WTC11 (cell line): ENCODE results near the gene FDXR. TPM values are rescaled to one million over a fixed set of nuclear protein-coding genes. Genes with fewer than 3 reads are reported as not detected.

ENCODE experiments used
- ATAC-seq: fragments of 200-7000 bp; cut with Tn5 transposase; 2 replicates; pipeline ENCODE4 v1.10.0; 2021; ENCODE audit warnings: mild to moderate bottlenecking, moderate library complexity
- CTCF ChIA-PET: fragments of 300-600 bp; sonication (Branson Sonifier 250); formaldehyde crosslinking; loops from one replicate; lab custom pipeline; 2021; ENCODE audit warnings: antibody characterized with exemption; lab: Charles Lee
- POLR2A ChIA-PET: fragments of 350-600 bp; sonication (Branson Sonifier 250); formaldehyde crosslinking; loops from one replicate; lab custom pipeline; 2021; ENCODE audit warnings: antibody characterized with exemption; lab: Charles Lee
- DNase-seq: peaks from one replicate; pipeline ENCODE4 v3.0.0; 2021; ENCODE audit warnings: low spot score
- H3K27ac Mint-ChIP-seq: 2 replicates; pipeline ENCODE4 v1.8.0; 2021; ENCODE audit warnings: mixed read lengths
- H3K27me3 Mint-ChIP-seq: 2 replicates; pipeline ENCODE4 v1.8.0; 2021; ENCODE audit warnings: low read depth, mild to moderate bottlenecking, moderate library complexity, mixed read lengths
- H3K36me3 Mint-ChIP-seq: 2 replicates; pipeline ENCODE4 v1.8.0; 2021; ENCODE audit warnings: mixed read lengths
- H3K4me1 Mint-ChIP-seq: 2 replicates; pipeline ENCODE4 v1.8.0; 2022; ENCODE audit warnings: mixed read lengths
- H3K4me3 Mint-ChIP-seq: 2 replicates; pipeline ENCODE4 v1.8.0; 2021; ENCODE audit warnings: mild to moderate bottlenecking, moderate library complexity, mixed read lengths
- H3K9me3 Mint-ChIP-seq: 2 replicates; pipeline ENCODE4 v1.8.0; 2021; ENCODE audit warnings: mixed read lengths
- CBFB ChIP-seq: sonication (generic); formaldehyde crosslinking; IDR thresholded peaks from 2 replicates; pipeline ENCODE4 v1.8.1; 2022; ENCODE audit warnings: mild to moderate bottlenecking, low read depth, missing genetic modification reagents
- GABPB1 ChIP-seq: sonication (generic); formaldehyde crosslinking; IDR thresholded peaks from 2 replicates; pipeline ENCODE4 v1.8.1; 2023; ENCODE audit warnings: mild to moderate bottlenecking, missing genetic modification reagents
- JUN ChIP-seq: sonication (generic); formaldehyde crosslinking; IDR thresholded peaks from 2 replicates; pipeline ENCODE4 v1.8.0; 2023; ENCODE audit warnings: mild to moderate bottlenecking, missing genetic modification reagents
- SMAD4 ChIP-seq: sonication (generic); formaldehyde crosslinking; IDR thresholded peaks from 2 replicates; pipeline ENCODE4 v1.8.0; 2022; ENCODE audit warnings: mild to moderate bottlenecking, missing genetic modification reagents
- SP1 ChIP-seq: sonication (generic); formaldehyde crosslinking; conservative IDR thresholded peaks from 2 replicates; pipeline ENCODE4 v1.8.1; 2022; ENCODE audit warnings: missing genetic modification reagents
- total RNA-seq: library from RNA; stranded (reverse); gene quantifications from 3 replicates; pipeline ENCODE4 v1.2.3, GENCODE V29; 2021
- TF ChIP-seq, protein P1 (sequence below): sonication (generic); formaldehyde crosslinking; conservative IDR thresholded peaks from 2 replicates; pipeline ENCODE4 v1.8.1; 2022; ENCODE audit warnings: mild to moderate bottlenecking, missing genetic modification reagents
- TF ChIP-seq, protein P2 (sequence below): fragments of 200-600 bp; IDR thresholded peaks from 2 replicates; pipeline ENCODE4 v1.8.0; 2022; ENCODE audit warnings: antibody characterized with exemption
- TF ChIP-seq, protein P3 (sequence below): sonication (generic); formaldehyde crosslinking; IDR thresholded peaks from 2 replicates; pipeline ENCODE4 v1.8.0; 2022; ENCODE audit warnings: mild to moderate bottlenecking, missing genetic modification reagents
- TF ChIP-seq, protein P4 (sequence below): fragments of 250-450 bp; sonication (Bioruptor Pico); IDR thresholded peaks from 2 replicates; pipeline ENCODE4 v2.1.2; 2022; ENCODE audit warnings: mild to moderate bottlenecking, moderate library complexity
- TF ChIP-seq, protein P5 (sequence below): sonication (generic); formaldehyde crosslinking; IDR thresholded peaks from 2 replicates; pipeline ENCODE4 v1.8.1; 2023; ENCODE audit warnings: mild to moderate bottlenecking, missing genetic modification reagents
- TF ChIP-seq, protein P6 (sequence below): fragments of 250-450 bp; sonication (Bioruptor Pico); IDR thresholded peaks from 2 replicates; pipeline ENCODE4 v1.9.0; 2021; ENCODE audit warnings: mild to moderate bottlenecking, borderline replicate concordance

The FDXR gene
- total RNA-seq, 1 experiment from 2014 or later: 52.8 TPM

GRCh38 chr17:74903671-74904070 is 30.9 kb upstream of the FDXR start (continued):
- TF ChIP-seq, protein P1, sequence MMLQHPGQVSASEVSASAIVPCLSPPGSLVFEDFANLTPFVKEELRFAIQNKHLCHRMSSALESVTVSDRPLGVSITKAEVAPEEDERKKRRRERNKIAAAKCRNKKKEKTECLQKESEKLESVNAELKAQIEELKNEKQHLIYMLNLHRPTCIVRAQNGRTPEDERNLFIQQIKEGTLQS: no peak
- TF ChIP-seq, protein P2, sequence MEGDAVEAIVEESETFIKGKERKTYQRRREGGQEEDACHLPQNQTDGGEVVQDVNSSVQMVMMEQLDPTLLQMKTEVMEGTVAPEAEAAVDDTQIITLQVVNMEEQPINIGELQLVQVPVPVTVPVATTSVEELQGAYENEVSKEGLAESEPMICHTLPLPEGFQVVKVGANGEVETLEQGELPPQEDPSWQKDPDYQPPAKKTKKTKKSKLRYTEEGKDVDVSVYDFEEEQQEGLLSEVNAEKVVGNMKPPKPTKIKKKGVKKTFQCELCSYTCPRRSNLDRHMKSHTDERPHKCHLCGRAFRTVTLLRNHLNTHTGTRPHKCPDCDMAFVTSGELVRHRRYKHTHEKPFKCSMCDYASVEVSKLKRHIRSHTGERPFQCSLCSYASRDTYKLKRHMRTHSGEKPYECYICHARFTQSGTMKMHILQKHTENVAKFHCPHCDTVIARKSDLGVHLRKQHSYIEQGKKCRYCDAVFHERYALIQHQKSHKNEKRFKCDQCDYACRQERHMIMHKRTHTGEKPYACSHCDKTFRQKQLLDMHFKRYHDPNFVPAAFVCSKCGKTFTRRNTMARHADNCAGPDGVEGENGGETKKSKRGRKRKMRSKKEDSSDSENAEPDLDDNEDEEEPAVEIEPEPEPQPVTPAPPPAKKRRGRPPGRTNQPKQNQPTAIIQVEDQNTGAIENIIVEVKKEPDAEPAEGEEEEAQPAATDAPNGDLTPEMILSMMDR: no peak
- TF ChIP-seq CBFB (no peak), SMAD4 (CRISPR knock-in tag) (no peak), SP1 (CRISPR knock-in tag) (no peak), GABPB1 (CRISPR knock-in tag) (no peak)
- TF ChIP-seq, protein P3, sequence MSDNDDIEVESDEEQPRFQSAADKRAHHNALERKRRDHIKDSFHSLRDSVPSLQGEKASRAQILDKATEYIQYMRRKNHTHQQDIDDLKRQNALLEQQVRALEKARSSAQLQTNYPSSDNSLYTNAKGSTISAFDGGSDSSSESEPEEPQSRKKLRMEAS (CRISPR knock-in tag): no peak
- TF ChIP-seq, protein P4, sequence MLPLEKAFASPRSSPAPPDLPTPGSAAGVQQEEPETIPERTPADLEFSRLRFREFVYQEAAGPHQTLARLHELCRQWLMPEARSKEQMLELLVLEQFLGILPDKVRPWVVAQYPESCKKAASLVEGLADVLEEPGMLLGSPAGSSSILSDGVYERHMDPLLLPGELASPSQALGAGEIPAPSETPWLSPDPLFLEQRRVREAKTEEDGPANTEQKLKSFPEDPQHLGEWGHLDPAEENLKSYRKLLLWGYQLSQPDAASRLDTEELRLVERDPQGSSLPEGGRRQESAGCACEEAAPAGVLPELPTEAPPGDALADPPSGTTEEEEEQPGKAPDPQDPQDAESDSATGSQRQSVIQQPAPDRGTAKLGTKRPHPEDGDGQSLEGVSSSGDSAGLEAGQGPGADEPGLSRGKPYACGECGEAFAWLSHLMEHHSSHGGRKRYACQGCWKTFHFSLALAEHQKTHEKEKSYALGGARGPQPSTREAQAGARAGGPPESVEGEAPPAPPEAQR: no peak
- TF ChIP-seq, all 79 proteins: peak for 0

GRCh38 chr17:74903034-74903433 is 30.2 kb upstream of the FDXR start:
- no peak for DNase-seq
- peaks cover 14% of the 10 kb centered on the region for H3K27me3 Mint-ChIP-seq

DNA sequence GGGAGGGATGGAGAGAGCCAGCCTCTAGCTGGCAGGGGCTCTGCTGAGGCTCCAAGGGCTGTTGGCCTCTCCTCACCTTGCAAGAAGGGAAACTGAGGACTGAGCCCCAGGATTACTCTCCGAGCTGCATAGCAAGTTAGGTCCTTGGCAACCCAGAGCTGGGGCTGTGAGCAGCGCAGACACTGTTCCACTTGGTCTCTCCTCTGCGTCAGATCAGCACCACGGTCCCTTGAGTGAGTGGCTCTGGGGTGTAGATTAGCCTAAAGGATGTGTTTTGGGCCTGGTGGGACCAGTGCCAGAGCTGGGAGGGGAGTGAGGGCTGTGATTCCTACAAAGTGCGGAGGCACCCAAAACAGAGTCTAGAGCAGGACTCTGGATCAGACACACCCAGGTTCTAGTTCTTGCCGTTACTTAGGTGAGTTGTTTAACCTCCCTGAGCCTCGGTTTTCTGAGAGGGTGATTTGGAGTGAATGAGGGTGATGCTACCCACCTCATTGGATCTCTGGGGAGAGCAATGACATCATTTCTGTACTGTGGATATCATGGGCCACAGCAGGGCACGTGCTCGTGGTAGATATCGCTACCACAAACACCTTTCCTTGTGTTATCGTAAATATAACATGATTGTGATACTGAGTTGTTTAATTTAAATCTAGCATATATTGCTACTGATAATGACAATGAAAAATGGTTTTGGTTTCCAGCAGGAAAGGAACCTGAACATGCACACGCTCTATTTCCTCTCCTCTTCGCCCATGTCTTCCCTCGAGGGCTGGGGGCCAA is 28.8 kb upstream of the FDXR start:
- 0 out of 2 replicates have a peak, but pooled peaks cover 2% of the 10 kb centered on the region for H3K4me1 Mint-ChIP-seq
- H3K9me3 Mint-ChIP-seq: peaks cover 3% of the 10 kb centered on the region
- no peak overlapping the region for H3K27ac Mint-ChIP-seq
- ChIA-PET CTCF (interaction anchor here (1.6 kb wide), 1 partner anchor 59 kb away, joined by 4 read pairs; no protein-coding TSS in a partner anchor), POLR2A (no interaction called here)
- peaks cover 15% of the 10 kb centered on the region for H3K27me3 Mint-ChIP-seq
- no peak for TF ChIP-seq JUN (CRISPR knock-in tag)
- H3K4me3 Mint-ChIP-seq: no peak overlapping the region
- DNase-seq (no peak), ATAC-seq (no peak)
- H3K36me3 Mint-ChIP-seq: 0 out of 2 replicates have a peak, but pooled peaks cover 2% of the 10 kb centered on the region

More at GRCh38 chr17:74903034-74903433, 30.2 kb upstream of the FDXR start:
- Mint-ChIP-seq H3K27ac (no peak overlapping the region), H3K9me3 (peaks cover 5% of the 10 kb centered on the region), H3K36me3 (0 out of 2 replicates have a peak, but pooled peaks cover 3% of the 10 kb centered on the region), H3K4me3 (no peak overlapping the region), H3K4me1 (peaks cover 6% of the 10 kb centered on the region; the same call in 1 of the 2 replicates)
- ChIA-PET CTCF (no interaction called here), POLR2A (no interaction called here)
- ATAC-seq: no peak
- TF ChIP-seq, protein P5, sequence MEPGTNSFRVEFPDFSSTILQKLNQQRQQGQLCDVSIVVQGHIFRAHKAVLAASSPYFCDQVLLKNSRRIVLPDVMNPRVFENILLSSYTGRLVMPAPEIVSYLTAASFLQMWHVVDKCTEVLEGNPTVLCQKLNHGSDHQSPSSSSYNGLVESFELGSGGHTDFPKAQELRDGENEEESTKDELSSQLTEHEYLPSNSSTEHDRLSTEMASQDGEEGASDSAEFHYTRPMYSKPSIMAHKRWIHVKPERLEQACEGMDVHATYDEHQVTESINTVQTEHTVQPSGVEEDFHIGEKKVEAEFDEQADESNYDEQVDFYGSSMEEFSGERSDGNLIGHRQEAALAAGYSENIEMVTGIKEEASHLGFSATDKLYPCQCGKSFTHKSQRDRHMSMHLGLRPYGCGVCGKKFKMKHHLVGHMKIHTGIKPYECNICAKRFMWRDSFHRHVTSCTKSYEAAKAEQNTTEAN (CRISPR knock-in tag): no peak

GRCh38 chr17:74900208-74900607 is 27.4 kb upstream of the FDXR start:
- peaks cover 28% of the 10 kb centered on the region for H3K27me3 Mint-ChIP-seq

More at GRCh38 chr17:74900208-74900607, 27.4 kb upstream of the FDXR start:
- Mint-ChIP-seq H3K27ac (no peak overlapping the region), H3K36me3 (no peaks in the 10 kb centered on the region), H3K9me3 (no peaks in the 10 kb centered on the region), H3K4me3 (no peak overlapping the region), H3K4me1 (0 out of 2 replicates have a peak, but pooled peaks cover 2% of the 10 kb centered on the region)
- DNase-seq (no peak), ATAC-seq (no peak)
- POLR2A ChIA-PET: no interaction called here
- CTCF ChIA-PET: interaction anchor here (0.6 to 2.6 kb wide), 2 partner anchors 23 to 38 kb away, joined by 3 to 15 read pairs; partner anchors contain the start of gene USH1G
- TF ChIP-seq, protein P6, sequence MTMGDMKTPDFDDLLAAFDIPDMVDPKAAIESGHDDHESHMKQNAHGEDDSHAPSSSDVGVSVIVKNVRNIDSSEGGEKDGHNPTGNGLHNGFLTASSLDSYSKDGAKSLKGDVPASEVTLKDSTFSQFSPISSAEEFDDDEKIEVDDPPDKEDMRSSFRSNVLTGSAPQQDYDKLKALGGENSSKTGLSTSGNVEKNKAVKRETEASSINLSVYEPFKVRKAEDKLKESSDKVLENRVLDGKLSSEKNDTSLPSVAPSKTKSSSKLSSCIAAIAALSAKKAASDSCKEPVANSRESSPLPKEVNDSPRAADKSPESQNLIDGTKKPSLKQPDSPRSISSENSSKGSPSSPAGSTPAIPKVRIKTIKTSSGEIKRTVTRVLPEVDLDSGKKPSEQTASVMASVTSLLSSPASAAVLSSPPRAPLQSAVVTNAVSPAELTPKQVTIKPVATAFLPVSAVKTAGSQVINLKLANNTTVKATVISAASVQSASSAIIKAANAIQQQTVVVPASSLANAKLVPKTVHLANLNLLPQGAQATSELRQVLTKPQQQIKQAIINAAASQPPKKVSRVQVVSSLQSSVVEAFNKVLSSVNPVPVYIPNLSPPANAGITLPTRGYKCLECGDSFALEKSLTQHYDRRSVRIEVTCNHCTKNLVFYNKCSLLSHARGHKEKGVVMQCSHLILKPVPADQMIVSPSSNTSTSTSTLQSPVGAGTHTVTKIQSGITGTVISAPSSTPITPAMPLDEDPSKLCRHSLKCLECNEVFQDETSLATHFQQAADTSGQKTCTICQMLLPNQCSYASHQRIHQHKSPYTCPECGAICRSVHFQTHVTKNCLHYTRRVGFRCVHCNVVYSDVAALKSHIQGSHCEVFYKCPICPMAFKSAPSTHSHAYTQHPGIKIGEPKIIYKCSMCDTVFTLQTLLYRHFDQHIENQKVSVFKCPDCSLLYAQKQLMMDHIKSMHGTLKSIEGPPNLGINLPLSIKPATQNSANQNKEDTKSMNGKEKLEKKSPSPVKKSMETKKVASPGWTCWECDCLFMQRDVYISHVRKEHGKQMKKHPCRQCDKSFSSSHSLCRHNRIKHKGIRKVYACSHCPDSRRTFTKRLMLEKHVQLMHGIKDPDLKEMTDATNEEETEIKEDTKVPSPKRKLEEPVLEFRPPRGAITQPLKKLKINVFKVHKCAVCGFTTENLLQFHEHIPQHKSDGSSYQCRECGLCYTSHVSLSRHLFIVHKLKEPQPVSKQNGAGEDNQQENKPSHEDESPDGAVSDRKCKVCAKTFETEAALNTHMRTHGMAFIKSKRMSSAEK: no peak
